Stimulated activated CD8-positive, alpha-beta memory T cell treated with anti-CD3 and anti-CD28 coated beads, Interleukin-7, amount 100 ng/mL, for 24 hours (primary cell): Measurements from ENCODE around the gene PLAAT3.
"Not testable (repeated sequence)": the region's sequence is repeated elsewhere in the genome, so short reads cannot be mapped to it uniquely, and the experiment has no call there.

Experiments used
- DNase-seq: peaks from one replicate; pipeline ENCODE4 v3.0.0-alpha.2; 2020; ENCODE audit warnings: low read depth

Gene PLAAT3

GRCh38 chr11:63537293-63538101 is 76.7 kb downstream of the PLAAT3 start:
- no peak for DNase-seq

DNA sequence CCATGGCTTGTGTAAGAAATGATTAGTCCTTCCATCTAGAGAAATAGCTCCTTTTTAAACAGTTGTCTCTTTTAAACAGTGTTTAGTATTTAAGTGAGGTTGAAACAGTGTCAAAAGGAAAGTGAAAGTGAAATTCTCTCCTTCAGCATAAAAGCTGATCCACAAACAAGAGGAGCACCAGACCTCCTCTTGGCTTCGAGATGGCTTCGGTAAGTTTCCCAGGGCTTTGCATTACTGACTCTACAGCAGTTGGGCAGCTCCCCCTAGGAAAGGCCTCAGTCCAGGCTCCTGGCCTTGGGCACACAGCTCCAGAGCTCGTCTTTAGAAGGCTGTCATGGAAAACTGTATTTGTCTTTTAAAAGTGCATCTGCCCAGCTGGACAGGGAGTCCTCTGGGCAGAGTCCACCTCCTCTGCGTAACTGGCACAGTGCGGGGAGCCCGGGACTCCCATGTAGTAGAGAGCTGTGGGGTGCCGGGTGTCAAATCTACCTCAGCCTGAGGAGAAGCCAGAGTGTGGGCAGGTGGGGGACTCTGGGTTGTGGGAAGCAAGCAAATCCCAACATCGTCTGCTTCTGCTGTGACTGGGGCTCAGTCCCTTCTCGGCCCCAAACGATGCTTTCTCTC is 77.5 kb downstream of the PLAAT3 start, which contains the start of gene PLAAT4:
Gene PLAAT4 (plus strand): TSS at position 140 of the 624 bp plus-strand sequence. CDS start 61 bp downstream, at position 201.
- DNase-seq, result no peak

DNA sequence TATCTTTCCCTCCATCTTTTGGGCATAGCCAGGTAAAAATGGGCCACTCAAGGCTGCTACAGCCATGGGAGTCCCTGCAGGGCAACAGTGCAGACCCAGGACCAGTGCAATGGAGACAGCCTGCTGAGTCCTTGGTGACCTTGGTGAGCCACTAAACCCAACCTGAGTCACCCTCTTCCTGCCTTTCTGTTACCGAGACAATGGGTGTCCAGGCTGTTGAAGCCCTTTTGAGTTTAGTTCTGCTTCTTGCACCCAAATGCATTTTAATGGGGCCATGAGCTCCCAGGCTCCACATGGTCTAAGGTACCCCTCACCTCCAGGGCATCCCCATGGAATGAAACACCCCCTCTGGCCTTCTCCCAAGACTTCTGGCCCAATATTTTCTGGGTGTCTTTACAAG is 78.5 kb downstream of the PLAAT3 start:
- no peak for DNase-seq

GRCh38 chr11:63534895-63535461 is 79.3 kb downstream of the PLAAT3 start:
- DNase-seq, result no peak

DNA sequence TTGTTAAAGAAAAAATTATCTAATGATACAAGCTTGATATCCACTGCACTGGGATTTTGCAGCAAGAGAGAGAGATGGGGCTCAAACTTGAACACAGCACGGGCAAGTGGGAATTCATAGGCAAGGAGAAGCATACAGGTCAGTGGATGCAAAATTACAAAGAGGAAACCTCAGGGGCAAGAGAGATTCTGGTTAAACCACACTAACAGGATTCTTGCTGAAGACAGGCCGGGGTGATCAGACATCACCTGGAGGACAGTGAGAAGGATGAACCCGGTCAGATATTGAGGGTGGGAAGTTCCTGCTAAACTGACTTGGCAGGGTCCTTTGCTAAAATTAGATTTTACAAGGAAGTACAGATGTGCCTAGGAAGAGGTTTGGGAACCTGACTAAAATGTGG is 80.2 kb downstream of the PLAAT3 start:
- DNase-seq, result no peak

DNA sequence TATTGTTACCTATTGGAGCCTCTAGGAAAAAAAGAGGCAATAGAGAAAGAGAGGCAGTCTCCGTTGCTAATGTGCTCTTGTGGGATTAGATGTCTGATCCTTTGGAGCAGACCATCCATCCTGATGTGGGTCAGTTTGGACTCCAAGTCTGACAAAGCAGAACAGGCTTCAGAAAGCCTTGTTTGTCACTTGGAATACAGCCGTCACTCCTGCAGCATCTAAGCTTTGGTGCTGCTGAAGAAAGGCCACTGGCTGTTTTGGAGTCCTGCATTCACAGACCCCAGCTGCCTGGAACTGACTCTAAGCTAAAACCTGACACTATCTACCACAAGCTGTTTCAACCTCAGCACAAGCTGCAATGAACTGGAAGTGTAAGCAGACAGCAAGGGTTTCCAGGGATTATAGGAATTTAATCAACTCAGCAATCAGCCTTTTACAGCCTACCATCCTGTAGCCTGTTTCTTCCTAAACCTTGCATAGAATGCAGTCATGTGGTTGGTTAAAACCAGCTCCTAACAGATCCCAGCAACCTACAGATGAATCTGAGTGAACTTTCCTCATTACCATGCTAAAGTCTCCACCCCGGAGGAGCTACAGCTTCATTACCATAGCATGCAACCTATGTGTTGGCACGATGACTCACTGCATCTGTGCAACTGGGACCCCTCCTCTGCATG is 81.3 kb downstream of the PLAAT3 start:
- no peak for DNase-seq

GRCh38 chr11:63532117-63532516 is 82.1 kb downstream of the PLAAT3 start:
- no peak for DNase-seq

- DNase-seq, result not testable (repeated sequence)
These were observed 83.0 kb downstream of the PLAAT3 start for GRCh38 chr11:63531074-63531792.

DNA sequence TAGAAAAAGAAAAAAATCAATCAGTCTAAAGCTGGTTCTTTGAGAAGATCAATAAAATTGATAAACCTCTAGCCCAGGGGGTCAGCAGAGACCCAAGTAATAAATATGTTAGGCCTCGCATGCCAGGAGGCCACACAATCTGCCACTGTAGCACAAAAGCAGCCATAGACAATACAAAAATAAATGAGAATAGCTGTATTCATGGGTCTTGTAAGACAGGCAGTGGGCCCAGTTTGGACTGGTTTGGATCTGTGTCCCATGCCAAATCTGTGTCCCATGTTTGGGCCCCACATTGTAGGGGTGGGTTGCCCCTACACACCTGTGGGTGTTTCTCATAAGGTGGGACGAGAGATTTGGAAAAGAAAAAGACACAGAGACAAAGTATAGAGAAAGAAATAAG is 84.2 kb downstream of the PLAAT3 start:
- no peak for DNase-seq

DNA sequence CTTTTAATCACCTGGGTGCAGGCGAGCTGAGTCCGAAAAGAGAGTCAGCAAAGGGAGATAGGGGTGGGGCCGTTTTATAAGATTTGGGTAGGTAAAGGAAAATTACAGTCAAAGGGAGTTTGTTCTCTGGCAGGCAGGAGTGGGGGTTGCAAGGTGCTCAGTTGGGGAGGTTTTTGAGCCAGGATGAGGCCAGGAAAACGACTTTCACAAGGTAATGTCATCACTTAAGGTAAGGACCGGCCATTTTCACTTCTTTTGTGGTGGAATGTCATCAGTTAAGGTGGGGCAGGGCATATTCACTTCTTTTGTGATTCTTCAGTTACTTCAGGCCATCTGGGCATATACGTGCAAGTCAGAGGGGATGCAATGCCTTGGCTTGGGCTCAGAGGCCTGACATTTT is 84.9 kb downstream of the PLAAT3 start:
- not testable (repeated sequence) for DNase-seq

DNA sequence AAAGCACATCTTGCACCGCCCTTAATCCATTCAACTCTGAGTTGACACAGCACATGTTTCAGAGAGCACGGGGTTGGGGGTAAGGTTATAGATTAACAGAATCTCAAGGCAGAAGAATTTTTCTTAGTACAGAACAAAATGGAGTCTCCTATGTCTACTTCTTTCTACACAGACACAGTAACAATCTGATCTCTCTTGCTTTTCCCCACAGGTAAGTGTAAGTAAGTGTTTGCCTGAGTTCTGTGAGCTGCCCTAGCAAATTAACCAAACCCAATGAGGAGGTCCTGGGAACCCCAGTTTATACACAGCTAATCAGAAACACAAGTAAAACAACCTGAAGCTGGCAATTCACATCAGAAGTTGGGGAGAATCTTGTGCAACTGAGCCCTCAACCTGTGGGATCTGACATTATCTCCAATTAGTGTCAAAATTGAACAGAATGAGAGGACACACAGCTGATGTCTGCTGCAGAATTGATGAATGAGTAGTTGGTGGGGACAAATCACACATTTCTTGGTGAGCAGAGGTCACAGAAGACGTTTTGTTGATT is 85.4 kb downstream of the PLAAT3 start:
- not testable (repeated sequence) for DNase-seq

GRCh38 chr11:63528156-63528555 is 86.1 kb downstream of the PLAAT3 start:
- DNase-seq, result not testable (repeated sequence)

GRCh38 chr11:63527667-63528066 is 86.6 kb downstream of the PLAAT3 start:
- no peak for DNase-seq
